CD4-positive, alpha-beta T cell treated with Interleukin-17A for 1 hour (primary cell): ENCODE data around the gene AHCTF1.
"Not testable (repeated sequence)": the region's sequence is repeated elsewhere in the genome, so short reads cannot be mapped to it uniquely, and the experiment has no call there.

ENCODE experiments used
- DNase-seq: peaks from one replicate; pipeline ENCODE4 v3.0.0-alpha.2; 2020

The AHCTF1 gene

GRCh38 chr1:246836209-246836966 is 95.4 kb downstream of the AHCTF1 start:
- DNase-seq = no peak

- DNase-seq = no peak
These were observed 100.2 kb downstream of the AHCTF1 start for GRCh38 chr1:246831543-246831942.

GRCh38 chr1:246828818-246829217 is 102.9 kb downstream of the AHCTF1 start:
- DNase-seq = no peak

- no peak for DNase-seq
These were observed 104.4 kb downstream of the AHCTF1 start for GRCh38 chr1:246827396-246827795.

GRCh38 chr1:246825557-246826175 is 106.1 kb downstream of the AHCTF1 start:
- DNase-seq = no peak

- no peak for DNase-seq
These were observed 107.2 kb downstream of the AHCTF1 start for GRCh38 chr1:246824541-246824940.

GRCh38 chr1:246822154-246822553 is 109.6 kb downstream of the AHCTF1 start:
- DNase-seq = not testable (repeated sequence)

GRCh38 chr1:246820666-246821065 is 111.1 kb downstream of the AHCTF1 start:
- no peak for DNase-seq

GRCh38 chr1:246817778-246818177 is 114.0 kb downstream of the AHCTF1 start:
- not testable (repeated sequence) for DNase-seq

GRCh38 chr1:246815693-246816270 is 116.0 kb downstream of the AHCTF1 start:
- DNase-seq = no peak

GRCh38 chr1:246814890-246815289 is 116.9 kb downstream of the AHCTF1 start:
- no peak for DNase-seq

GRCh38 chr1:246813325-246813724 is 118.4 kb downstream of the AHCTF1 start:
- DNase-seq = not testable (repeated sequence)

GRCh38 chr1:246811985-246812384 is 119.8 kb downstream of the AHCTF1 start:
- DNase-seq = no peak

- no peak for DNase-seq
These were observed 122.3 kb downstream of the AHCTF1 start for GRCh38 chr1:246809473-246809872.

GRCh38 chr1:246805135-246805716 is 126.5 kb downstream of the AHCTF1 start:
- DNase-seq = no peak

GRCh38 chr1:246803883-246804282 is 127.9 kb downstream of the AHCTF1 start:
- no peak for DNase-seq

GRCh38 chr1:246803373-246803772 is 128.4 kb downstream of the AHCTF1 start:
- no peak for DNase-seq

- no peak for DNase-seq
These were observed 130.3 kb downstream of the AHCTF1 start for GRCh38 chr1:246801241-246802020.

GRCh38 chr1:246800756-246801155 is 131.0 kb downstream of the AHCTF1 start:
- DNase-seq = no peak

- DNase-seq = no peak
These were observed 131.4 kb downstream of the AHCTF1 start for GRCh38 chr1:246800356-246800755.

- no peak for DNase-seq
These were observed 132.9 kb downstream of the AHCTF1 start for GRCh38 chr1:246798606-246799496.

GRCh38 chr1:246798107-246798506 is 133.6 kb downstream of the AHCTF1 start:
- DNase-seq = no peak
